ENCODE results near the gene GABRA1. TPM values are rescaled to one million over a fixed set of nuclear protein-coding genes. Genes with fewer than 3 reads are reported as not detected.

The GABRA1 gene
- total and polyA plus RNA-seq, 7 donors = 0.05 TPM; not detected in 6

DNA sequence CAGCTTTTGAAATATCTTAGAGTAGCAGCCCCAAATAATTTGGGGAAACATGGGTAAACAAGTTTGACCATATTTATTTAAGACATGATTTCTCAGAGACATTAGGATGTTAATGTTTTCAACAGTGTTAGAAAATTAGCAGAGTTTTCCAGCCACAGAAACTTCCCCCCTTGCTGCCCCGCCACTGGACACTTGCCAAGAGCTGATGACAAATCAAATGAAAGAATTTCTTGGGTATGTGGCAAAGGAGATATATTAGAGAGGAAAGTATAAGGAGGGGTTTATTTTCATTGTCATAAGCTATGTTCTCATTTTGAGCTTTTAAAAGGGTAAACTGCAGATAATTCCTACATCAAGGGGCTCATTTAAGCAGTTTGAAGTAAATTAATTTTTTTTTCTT, 15.9 kb downstream of the GABRA1 start:
- intact Hi-C loops (cut with DNase I) = no loop called here
- no peaks in the 10 kb centered on the region for H3K27me3 ChIP-seq (ENCODE audit: insufficient read depth in 3 of 3, low read length in 2 of 3)
- 33 to 38% (median 34%) methylated on average over 1 of the region's 1 CpG for WGBS, 3 donors
- TF ChIP-seq, protein P1, sequence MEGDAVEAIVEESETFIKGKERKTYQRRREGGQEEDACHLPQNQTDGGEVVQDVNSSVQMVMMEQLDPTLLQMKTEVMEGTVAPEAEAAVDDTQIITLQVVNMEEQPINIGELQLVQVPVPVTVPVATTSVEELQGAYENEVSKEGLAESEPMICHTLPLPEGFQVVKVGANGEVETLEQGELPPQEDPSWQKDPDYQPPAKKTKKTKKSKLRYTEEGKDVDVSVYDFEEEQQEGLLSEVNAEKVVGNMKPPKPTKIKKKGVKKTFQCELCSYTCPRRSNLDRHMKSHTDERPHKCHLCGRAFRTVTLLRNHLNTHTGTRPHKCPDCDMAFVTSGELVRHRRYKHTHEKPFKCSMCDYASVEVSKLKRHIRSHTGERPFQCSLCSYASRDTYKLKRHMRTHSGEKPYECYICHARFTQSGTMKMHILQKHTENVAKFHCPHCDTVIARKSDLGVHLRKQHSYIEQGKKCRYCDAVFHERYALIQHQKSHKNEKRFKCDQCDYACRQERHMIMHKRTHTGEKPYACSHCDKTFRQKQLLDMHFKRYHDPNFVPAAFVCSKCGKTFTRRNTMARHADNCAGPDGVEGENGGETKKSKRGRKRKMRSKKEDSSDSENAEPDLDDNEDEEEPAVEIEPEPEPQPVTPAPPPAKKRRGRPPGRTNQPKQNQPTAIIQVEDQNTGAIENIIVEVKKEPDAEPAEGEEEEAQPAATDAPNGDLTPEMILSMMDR (IDR thresholded peaks at IDR 0.05) = no peak
- no peak for DNase-seq
- no peaks in the 10 kb centered on the region for H3K9me3 ChIP-seq
- no peak overlapping the region for H3K27ac ChIP-seq
- no peak overlapping the region for H3K4me3 ChIP-seq
- no peak for ATAC-seq
- H3K4me1 ChIP-seq = no peaks in the 10 kb centered on the region
- no peaks in the 10 kb centered on the region for H3K36me3 ChIP-seq (ENCODE audit: insufficient read depth in 1 of 2, low read depth in 1 of 2)

DNA sequence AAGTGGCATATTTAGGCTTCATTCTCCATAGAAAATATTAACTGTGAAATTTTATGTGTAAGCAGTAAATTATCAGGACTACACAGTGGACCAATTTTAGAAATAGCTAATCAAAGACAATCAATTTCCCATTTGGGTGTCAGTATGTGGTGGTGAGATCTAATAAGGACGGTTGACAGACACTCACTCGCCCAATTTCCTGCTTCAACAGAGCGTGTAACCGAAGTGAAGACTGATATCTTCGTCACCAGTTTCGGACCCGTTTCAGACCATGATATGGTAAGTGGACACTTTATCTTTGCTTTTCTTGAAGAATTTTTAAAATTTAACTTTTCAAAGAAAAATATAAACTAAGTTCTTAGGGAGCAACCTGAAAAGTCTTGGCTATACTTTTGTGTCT, 17.6 kb downstream of the GABRA1 start:
- ATAC-seq = no peak
- TF ChIP-seq, protein P1 (IDR thresholded peaks at IDR 0.05) = no peak
- DNase-seq = no peak
- WGBS, 3 donors = 77 to 85% (median 78%) methylated on average over 7 of the region's 7 CpGs
- H3K9me3 ChIP-seq = no peaks in the 10 kb centered on the region
- no peak overlapping the region for H3K27ac ChIP-seq
- intact Hi-C loops (cut with DNase I) = no loop called here
- no peaks in the 10 kb centered on the region for H3K27me3 ChIP-seq (ENCODE audit: insufficient read depth in 3 of 3, low read length in 2 of 3)
- H3K4me1 ChIP-seq = no peaks in the 10 kb centered on the region
- H3K4me3 ChIP-seq = no peak overlapping the region
- H3K36me3 ChIP-seq (ENCODE audit: insufficient read depth in 1 of 2, low read depth in 1 of 2) = no peaks in the 10 kb centered on the region

- Histone ChIP-seq H3K27me3 (ENCODE audit: insufficient read depth in 3 of 3, low read length in 2 of 3) (no peaks in the 10 kb centered on the region), H3K4me1 (no peaks in the 10 kb centered on the region), H3K9me3 (no peaks in the 10 kb centered on the region), H3K4me3 (no peak overlapping the region), H3K27ac (no peak overlapping the region), H3K36me3 (ENCODE audit: insufficient read depth in 1 of 2, low read depth in 1 of 2) (no peaks in the 10 kb centered on the region)
- no peak for ATAC-seq
- no peak for DNase-seq
- intact Hi-C loops (cut with DNase I) = no loop called here
- TF ChIP-seq, protein P1 (IDR thresholded peaks at IDR 0.05) = no peak
Measured at GRCh38 chr5:161889971-161890370, 42.1 kb downstream of the GABRA1 start.

DNA sequence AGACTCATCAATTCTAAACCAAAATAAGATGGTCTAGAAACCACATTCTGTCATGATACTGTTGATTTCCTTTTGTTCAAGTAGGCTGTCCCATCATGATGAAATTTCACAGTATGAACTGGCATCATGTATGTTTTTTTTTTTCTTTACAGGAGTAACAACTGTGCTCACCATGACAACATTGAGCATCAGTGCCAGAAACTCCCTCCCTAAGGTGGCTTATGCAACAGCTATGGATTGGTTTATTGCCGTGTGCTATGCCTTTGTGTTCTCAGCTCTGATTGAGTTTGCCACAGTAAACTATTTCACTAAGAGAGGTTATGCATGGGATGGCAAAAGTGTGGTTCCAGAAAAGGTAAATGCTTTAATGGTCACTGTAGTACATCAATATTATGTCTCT, 47.6 kb downstream of the GABRA1 start:
- intact Hi-C loops (cut with DNase I) = no loop called here
- DNase-seq (no peak), ATAC-seq (no peak)
- TF ChIP-seq, protein P1 (IDR thresholded peaks at IDR 0.05) = no peak
- Histone ChIP-seq H3K4me1 (no peaks in the 10 kb centered on the region), H3K27ac (no peak overlapping the region), H3K9me3 (no peaks in the 10 kb centered on the region), H3K4me3 (no peak overlapping the region), H3K36me3 (ENCODE audit: insufficient read depth in 1 of 2, low read depth in 1 of 2) (no peaks in the 10 kb centered on the region), H3K27me3 (ENCODE audit: insufficient read depth in 3 of 3, low read length in 2 of 3) (no peaks in the 10 kb centered on the region)
- 55 to 80% (median 64%) methylated on average over 1 of the region's 1 CpG for WGBS, 3 donors

DNA sequence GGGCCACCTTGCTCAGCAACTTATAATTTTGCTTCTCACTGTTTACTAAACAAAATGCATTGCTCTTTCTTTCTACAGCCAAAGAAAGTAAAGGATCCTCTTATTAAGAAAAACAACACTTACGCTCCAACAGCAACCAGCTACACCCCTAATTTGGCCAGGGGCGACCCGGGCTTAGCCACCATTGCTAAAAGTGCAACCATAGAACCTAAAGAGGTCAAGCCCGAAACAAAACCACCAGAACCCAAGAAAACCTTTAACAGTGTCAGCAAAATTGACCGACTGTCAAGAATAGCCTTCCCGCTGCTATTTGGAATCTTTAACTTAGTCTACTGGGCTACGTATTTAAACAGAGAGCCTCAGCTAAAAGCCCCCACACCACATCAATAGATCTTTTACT, 49.1 kb downstream of the GABRA1 start:
- H3K9me3 ChIP-seq = no peaks in the 10 kb centered on the region
- no peaks in the 10 kb centered on the region for H3K36me3 ChIP-seq (ENCODE audit: insufficient read depth in 1 of 2, low read depth in 1 of 2)
- TF ChIP-seq, protein P1 (IDR thresholded peaks at IDR 0.05) = no peak
- H3K27ac ChIP-seq = no peak overlapping the region
- ATAC-seq (no peak), DNase-seq (no peak)
- 75 to 81% (median 80%) methylated on average over 7 of the region's 7 CpGs for WGBS, 3 donors
- no peaks in the 10 kb centered on the region for H3K4me1 ChIP-seq
- no peaks in the 10 kb centered on the region for H3K27me3 ChIP-seq (ENCODE audit: insufficient read depth in 3 of 3, low read length in 2 of 3)
- intact Hi-C loops (cut with DNase I) = no loop called here
- H3K4me3 ChIP-seq = no peak overlapping the region

All from psoas muscle (tissue), 8 donors.